NB4 (cell line): ENCODE data around the gene MARS1.

Experiments
- MYC ChIP-seq: IDR thresholded peaks from 2 replicates; pipeline ENCODE4 v1.6.1; 2011; ENCODE audit warnings: low read depth, low read length
- POLR2A ChIP-seq: IDR thresholded peaks from 2 replicates; pipeline ENCODE4 v1.6.1; 2011; ENCODE audit warnings: mild to moderate bottlenecking; ENCODE audit not compliant: insufficient read length; ENCODE audit errors: extremely low read depth
- TF ChIP-seq, protein P1 (sequence below): IDR thresholded peaks from one replicate; pipeline ENCODE4 v1.5.1; 2012; ENCODE audit warnings: low read depth, low read length
- TF ChIP-seq, protein P2 (sequence below): IDR thresholded peaks from 2 replicates; pipeline ENCODE4 v1.6.1; 2011; ENCODE audit warnings: low read depth, low read length

DNA sequence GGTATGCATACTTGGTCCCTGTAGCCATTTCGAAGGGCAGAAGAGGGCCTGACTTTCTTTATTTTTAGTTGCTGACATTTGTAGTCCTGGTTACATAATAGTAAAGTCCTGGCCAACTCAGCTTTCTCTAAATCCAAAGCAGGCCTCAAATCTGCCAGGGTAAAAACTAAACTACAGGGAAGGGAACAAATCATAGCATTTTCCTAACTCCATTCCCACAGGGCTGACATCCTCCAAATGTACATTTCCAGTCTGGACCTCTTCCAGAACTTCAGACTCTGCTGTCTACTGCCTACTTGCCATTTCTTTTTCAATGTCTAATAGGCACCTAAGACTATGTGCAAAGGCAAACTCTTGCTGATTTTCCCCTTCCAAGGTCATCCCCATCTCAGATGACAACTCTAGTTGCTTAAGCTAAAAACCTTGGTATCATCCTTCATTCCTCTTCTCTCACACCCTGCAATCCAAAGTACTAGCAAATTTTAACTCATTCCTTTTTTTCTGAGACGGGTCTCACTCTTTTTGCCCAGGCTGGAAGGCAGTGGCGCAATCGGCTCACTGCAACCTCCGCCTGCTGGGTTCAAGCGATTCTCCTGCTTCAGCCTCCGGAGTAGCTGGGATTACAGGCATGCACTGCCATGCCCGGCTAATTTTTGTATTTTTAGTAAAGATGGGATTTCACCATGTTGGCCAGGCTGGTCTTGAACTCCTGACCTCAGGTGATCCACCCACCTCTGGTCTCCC lies 30.5 kb downstream of the MARS1 start:
- TF ChIP-seq, protein P1, sequence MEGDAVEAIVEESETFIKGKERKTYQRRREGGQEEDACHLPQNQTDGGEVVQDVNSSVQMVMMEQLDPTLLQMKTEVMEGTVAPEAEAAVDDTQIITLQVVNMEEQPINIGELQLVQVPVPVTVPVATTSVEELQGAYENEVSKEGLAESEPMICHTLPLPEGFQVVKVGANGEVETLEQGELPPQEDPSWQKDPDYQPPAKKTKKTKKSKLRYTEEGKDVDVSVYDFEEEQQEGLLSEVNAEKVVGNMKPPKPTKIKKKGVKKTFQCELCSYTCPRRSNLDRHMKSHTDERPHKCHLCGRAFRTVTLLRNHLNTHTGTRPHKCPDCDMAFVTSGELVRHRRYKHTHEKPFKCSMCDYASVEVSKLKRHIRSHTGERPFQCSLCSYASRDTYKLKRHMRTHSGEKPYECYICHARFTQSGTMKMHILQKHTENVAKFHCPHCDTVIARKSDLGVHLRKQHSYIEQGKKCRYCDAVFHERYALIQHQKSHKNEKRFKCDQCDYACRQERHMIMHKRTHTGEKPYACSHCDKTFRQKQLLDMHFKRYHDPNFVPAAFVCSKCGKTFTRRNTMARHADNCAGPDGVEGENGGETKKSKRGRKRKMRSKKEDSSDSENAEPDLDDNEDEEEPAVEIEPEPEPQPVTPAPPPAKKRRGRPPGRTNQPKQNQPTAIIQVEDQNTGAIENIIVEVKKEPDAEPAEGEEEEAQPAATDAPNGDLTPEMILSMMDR = no peak
- TF ChIP-seq, protein P2, sequence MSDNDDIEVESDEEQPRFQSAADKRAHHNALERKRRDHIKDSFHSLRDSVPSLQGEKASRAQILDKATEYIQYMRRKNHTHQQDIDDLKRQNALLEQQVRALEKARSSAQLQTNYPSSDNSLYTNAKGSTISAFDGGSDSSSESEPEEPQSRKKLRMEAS = no peak
- TF ChIP-seq POLR2A = no peak
- no peak for TF ChIP-seq MYC
